ENCODE results near the gene RAB36.

Gene RAB36

DNA sequence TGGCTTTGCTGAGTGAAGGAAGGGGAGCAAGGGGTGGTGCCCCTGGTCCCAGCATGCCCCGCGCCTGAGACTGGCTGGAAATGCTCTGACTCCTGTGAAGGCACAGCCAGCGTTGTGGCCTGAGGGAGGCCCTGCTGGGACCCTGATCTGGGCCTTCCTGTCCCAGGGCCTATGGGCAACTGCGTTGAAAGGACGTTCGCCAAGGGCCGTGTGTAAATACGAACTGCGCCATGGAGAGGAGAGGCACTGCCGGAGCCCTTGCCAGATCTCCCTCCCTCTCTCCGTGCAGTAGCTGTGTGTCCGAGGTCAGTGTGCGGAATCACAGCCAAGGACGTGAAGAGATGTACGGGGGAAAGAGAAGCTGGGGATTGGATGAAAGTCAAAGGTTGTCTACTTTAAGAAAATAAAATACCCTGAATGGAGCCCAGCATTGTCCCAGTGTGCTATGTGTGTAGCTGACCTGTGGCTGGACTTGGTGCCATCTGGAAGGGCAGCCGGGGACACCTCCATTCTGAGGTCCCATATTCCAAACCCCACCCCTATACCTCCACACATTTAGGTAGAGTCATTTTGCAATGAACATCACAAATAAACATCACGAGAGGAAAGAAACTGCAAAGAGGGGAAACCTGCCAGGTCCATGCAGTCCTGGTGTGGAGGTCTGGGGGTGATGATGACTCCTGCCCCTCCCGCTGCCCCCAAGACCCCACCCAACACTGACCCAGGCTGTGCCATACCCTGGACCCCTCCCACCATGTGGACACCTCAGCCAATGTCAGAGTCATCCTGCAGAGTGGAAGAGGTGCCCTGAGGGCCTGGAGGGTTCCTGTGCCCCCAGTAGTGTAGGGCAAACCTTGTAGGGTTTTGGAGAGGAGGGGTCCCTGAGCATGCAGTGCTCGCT, 20.4 kb upstream of the RAB36 start:
- in situ Hi-C loops (cut with HindIII; ENCODE audit: low sequenced_read_pairs) = no loop called here
- no peak for DNase-seq (ENCODE audit: low read depth)
- TF ChIP-seq, protein P1, sequence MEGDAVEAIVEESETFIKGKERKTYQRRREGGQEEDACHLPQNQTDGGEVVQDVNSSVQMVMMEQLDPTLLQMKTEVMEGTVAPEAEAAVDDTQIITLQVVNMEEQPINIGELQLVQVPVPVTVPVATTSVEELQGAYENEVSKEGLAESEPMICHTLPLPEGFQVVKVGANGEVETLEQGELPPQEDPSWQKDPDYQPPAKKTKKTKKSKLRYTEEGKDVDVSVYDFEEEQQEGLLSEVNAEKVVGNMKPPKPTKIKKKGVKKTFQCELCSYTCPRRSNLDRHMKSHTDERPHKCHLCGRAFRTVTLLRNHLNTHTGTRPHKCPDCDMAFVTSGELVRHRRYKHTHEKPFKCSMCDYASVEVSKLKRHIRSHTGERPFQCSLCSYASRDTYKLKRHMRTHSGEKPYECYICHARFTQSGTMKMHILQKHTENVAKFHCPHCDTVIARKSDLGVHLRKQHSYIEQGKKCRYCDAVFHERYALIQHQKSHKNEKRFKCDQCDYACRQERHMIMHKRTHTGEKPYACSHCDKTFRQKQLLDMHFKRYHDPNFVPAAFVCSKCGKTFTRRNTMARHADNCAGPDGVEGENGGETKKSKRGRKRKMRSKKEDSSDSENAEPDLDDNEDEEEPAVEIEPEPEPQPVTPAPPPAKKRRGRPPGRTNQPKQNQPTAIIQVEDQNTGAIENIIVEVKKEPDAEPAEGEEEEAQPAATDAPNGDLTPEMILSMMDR (IDR thresholded peaks at IDR 0.05; ENCODE audit: low read depth, low read length, missing control alignments) = no peak
- no peak overlapping the region for H3K4me3 ChIP-seq (ENCODE audit: low read depth, low read length)

DNA sequence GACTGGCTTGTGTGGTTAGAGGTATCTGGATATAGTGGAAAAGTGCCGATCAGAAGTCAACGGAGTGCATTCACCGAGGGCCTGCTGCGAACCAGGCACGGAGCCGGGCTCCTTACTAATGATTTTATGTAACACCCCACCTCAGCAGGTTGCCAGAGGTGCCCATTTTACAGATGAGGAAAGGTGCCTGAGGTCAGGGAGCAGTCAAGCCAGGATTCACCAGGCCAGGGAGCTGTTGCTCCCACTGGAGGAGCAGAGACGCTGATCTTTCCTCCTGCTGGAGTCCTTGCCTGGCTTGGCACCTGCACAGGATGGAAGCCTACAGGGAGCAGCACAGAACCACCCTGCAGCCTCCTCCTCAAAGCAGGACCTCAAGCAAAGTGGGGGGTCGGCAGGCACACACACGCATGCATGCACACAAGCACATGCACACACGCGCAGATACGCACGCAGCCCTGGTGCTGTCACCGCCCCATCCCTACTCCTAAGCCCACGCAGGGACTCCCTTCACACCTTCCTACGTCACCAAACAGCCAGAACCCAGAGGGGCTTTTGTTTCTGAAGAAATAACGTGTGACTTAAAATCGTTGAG, 19.7 kb upstream of the RAB36 start:
- in situ Hi-C loops (cut with HindIII; ENCODE audit: low sequenced_read_pairs) = no loop called here
- no peak for DNase-seq (ENCODE audit: low read depth)
- TF ChIP-seq, protein P1 (IDR thresholded peaks at IDR 0.05; ENCODE audit: low read depth, low read length, missing control alignments) = no peak
- H3K4me3 ChIP-seq (ENCODE audit: low read depth, low read length) = no peak overlapping the region

DNA sequence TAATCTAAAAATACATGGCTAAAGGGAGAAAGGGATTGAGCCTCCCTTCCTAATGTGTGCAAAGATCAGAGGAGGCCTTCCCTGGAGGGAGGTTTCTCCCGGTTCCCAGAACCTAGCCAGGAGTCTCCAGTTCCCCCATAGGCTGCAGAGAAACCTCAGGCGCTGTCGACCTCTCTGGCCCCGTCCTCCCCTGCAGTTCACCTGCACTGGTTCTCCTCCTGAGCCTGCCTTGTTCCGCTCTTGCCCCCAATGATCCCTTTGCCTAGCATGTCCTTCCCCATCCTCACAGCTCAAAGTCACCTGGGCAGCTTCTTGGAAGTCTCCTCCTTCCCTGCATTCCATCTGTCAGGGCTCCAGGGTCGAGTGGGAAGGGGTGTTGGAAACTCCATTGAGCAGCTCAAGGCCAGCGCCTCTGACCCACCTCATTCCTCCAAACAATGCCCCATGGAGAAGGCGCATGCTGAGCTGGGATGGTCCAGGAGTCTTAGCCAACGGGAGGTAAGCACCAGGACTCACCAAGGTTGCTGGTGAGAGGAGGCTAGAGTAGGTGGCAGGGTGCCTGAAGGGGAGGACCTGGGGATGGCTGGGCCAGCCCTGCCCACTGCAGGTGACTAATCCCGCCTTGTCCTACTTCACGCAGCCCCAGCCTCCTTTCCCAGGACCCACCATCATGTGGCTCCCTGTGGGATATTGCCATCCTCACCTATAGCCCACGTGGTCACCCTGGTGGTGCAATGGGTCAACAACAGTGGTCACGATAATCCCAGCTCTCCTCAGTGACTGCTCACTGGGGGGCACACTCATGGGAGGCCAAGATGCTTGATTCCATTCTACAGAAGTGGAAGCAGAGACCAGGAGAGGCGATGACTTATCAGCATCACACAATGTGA, 18.9 kb upstream of the RAB36 start:
- TF ChIP-seq, protein P1 (IDR thresholded peaks at IDR 0.05; ENCODE audit: low read depth, low read length, missing control alignments) = no peak
- no peak overlapping the region for H3K4me3 ChIP-seq (ENCODE audit: low read depth, low read length)
- no peak for DNase-seq (ENCODE audit: low read depth)
- in situ Hi-C loops (cut with HindIII; ENCODE audit: low sequenced_read_pairs) = no loop called here

DNA sequence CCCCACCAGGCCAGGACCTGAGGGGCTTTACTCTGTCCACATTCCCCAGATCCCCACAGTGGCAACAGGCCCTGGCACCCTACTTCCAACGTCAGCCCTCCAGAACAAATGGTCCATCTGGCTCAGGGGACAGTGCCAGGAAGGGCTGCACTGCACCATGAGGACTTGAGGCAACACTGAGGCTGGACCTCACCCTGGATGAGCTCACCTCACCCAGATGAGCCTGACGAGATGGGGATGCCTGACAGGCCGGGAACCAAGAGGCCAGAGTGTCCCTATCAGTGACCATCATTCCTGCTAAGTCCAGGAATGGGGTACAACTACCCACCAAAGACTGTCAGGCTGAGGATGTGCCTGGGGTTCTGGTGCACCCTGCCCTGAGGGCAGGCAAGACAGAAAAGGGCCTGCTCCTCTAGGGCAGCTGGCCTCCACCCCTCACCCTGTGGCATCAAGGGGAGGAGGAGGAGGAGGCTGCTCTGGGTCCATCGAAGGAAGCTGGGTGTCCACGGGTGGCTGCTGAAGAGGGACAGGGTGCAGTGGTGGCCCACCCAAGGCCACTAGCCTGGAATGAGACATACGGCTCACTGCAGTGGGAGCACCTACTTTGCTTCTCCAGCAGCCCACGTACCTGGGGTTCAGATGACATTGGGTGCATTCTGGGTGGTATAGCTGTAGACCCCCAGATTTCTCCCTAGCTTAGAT, 18.1 kb upstream of the RAB36 start:
- no peak overlapping the region for H3K4me3 ChIP-seq (ENCODE audit: low read depth, low read length)
- in situ Hi-C loops (cut with HindIII; ENCODE audit: low sequenced_read_pairs) = no loop called here
- TF ChIP-seq, protein P1 (IDR thresholded peaks at IDR 0.05; ENCODE audit: low read depth, low read length, missing control alignments) = no peak
- no peak for DNase-seq (ENCODE audit: low read depth)

DNA sequence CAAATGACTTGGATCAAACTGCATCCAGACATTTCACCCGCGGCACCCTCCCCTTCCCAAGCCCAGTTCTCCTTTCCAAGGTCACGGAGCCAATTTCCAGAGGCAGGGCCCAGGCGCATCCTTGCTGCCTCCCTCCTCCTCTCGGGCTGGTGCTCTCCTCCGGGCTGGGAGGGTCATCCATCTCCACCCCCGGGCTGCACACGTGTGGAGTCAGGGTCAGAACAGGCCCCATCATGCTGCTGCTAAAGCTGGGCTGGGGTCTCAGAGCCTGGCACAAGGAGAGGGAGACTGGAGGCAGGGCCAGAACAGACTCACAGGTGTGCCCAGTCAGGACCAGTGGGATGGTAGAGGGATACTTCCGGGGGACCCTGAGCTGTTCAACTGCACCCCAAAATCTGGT, 17.5 kb upstream of the RAB36 start:
- in situ Hi-C loops (cut with HindIII; ENCODE audit: low sequenced_read_pairs) = no loop called here
- no peak for DNase-seq (ENCODE audit: low read depth)
- TF ChIP-seq, protein P1 (IDR thresholded peaks at IDR 0.05; ENCODE audit: low read depth, low read length, missing control alignments) = no peak
- no peak overlapping the region for H3K4me3 ChIP-seq (ENCODE audit: low read depth, low read length)
